SH-SY5Y (cell line): ENCODE measurements around the gene ATP1B1.

ENCODE experiments used
- GATA2 ChIP-seq: IDR thresholded peaks from 2 replicates; pipeline ENCODE4 v1.6.1; 2011; ENCODE audit warnings: mild to moderate bottlenecking, low read depth, low read length
- GATA3 ChIP-seq: IDR thresholded peaks from 2 replicates; pipeline ENCODE4 v1.6.1; 2011; ENCODE audit warnings: low read depth, mild to moderate bottlenecking, low read length, moderate library complexity

DNA sequence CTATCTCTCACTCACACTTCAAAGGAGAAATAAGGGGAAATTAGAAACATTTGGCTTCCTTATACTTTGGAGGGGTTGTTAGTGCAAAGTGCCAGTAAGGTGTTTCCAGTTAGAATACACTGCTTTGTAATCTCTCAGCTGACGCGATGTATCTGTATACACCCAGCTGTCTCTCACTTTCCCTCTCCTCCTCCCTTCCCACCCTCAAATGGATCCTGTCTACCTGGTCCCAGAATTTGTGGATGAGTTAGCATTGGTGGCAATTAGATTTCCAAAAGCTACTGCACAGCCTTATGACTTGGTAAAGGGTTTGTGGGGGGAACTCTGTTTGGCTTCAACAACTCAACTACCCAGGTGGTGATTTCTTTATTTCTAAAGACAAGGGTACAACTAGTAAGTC, 10.5 kb downstream of the ATP1B1 start:
- TF ChIP-seq GATA2 (no peak), GATA3 (no peak)
